ENCODE data around the gene GAPVD1.

GRCh38 chr9:125293134-125293533 is 31.5 kb downstream of the GAPVD1 start:
- TF ChIP-seq, protein P1, sequence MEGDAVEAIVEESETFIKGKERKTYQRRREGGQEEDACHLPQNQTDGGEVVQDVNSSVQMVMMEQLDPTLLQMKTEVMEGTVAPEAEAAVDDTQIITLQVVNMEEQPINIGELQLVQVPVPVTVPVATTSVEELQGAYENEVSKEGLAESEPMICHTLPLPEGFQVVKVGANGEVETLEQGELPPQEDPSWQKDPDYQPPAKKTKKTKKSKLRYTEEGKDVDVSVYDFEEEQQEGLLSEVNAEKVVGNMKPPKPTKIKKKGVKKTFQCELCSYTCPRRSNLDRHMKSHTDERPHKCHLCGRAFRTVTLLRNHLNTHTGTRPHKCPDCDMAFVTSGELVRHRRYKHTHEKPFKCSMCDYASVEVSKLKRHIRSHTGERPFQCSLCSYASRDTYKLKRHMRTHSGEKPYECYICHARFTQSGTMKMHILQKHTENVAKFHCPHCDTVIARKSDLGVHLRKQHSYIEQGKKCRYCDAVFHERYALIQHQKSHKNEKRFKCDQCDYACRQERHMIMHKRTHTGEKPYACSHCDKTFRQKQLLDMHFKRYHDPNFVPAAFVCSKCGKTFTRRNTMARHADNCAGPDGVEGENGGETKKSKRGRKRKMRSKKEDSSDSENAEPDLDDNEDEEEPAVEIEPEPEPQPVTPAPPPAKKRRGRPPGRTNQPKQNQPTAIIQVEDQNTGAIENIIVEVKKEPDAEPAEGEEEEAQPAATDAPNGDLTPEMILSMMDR (IDR thresholded peaks at IDR 0.05 in 2 of 3, conservative IDR thresholded peaks at IDR 0.05 in 1 of 3; ENCODE audit: control insufficient read depth in 2 of 3, extremely low read depth in 1 of 3, insufficient read depth in 1 of 3, low read depth in 3 of 3, low read length in 3 of 3) = no peak
- TF ChIP-seq CBX5 (IDR thresholded peaks at IDR 0.05; ENCODE audit: low read depth) (no peak), BHLHE40 (IDR thresholded peaks at IDR 0.05; ENCODE audit: borderline replicate concordance in 1 of 2, low read depth in 2 of 2, low read length in 1 of 2) (no peak), ZNF24 (IDR thresholded peaks at IDR 0.05) (no peak), PBX3 (IDR thresholded peaks at IDR 0.05; ENCODE audit: insufficient replicate concordance, low read depth, low read length) (no peak)
- TF ChIP-seq, protein P2, sequence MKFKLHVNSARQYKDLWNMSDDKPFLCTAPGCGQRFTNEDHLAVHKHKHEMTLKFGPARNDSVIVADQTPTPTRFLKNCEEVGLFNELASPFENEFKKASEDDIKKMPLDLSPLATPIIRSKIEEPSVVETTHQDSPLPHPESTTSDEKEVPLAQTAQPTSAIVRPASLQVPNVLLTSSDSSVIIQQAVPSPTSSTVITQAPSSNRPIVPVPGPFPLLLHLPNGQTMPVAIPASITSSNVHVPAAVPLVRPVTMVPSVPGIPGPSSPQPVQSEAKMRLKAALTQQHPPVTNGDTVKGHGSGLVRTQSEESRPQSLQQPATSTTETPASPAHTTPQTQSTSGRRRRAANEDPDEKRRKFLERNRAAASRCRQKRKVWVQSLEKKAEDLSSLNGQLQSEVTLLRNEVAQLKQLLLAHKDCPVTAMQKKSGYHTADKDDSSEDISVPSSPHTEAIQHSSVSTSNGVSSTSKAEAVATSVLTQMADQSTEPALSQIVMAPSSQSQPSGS (IDR thresholded peaks at IDR 0.05; ENCODE audit: low read length) = no peak

Measured in GM12878 (cell line).